ENCODE data around the gene CLEC19A. TPM values are rescaled to one million over a fixed set of nuclear protein-coding genes. Genes with fewer than 3 reads are reported as not detected.
"Not testable (repeated sequence)": the region's sequence is repeated elsewhere in the genome, so short reads cannot be mapped to it uniquely, and the experiment has no call there.

The CLEC19A gene
- total RNA-seq, 4 donors from 2014 or later, result not detected

DNA sequence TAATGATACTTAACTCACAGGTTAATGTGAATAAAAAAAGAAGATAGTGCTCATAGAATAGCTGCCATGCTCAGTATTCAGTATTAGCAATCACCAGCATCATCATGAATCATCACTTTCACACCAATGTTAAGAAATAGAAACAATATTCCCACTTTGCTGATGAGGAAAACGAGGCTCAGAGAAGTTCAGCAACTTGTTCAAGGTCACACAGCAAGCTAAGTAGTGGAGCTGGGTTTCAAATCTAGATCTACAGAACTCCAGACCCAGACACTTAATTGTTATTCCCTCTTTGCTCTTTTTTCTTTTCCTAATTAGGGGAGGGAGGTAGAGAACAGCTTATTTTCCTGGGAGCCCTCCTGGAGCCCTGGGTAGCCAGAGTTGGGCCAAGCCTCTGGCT lies 22.9 kb downstream of the CLEC19A start:
- H3K36me3 ChIP-seq, result no peaks in the 10 kb centered on the region
- no peaks in the 10 kb centered on the region for H3K9me3 ChIP-seq
- TF ChIP-seq, protein P1, sequence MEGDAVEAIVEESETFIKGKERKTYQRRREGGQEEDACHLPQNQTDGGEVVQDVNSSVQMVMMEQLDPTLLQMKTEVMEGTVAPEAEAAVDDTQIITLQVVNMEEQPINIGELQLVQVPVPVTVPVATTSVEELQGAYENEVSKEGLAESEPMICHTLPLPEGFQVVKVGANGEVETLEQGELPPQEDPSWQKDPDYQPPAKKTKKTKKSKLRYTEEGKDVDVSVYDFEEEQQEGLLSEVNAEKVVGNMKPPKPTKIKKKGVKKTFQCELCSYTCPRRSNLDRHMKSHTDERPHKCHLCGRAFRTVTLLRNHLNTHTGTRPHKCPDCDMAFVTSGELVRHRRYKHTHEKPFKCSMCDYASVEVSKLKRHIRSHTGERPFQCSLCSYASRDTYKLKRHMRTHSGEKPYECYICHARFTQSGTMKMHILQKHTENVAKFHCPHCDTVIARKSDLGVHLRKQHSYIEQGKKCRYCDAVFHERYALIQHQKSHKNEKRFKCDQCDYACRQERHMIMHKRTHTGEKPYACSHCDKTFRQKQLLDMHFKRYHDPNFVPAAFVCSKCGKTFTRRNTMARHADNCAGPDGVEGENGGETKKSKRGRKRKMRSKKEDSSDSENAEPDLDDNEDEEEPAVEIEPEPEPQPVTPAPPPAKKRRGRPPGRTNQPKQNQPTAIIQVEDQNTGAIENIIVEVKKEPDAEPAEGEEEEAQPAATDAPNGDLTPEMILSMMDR (IDR thresholded peaks at IDR 0.05), result no peak
- TF ChIP-seq EP300 (IDR thresholded peaks at IDR 0.05) (no peak), POLR2AphosphoS5 (IDR thresholded peaks at IDR 0.05) (no peak), POLR2A (IDR thresholded peaks at IDR 0.05) (no peak)
- DNase-seq (ENCODE audit: low spot score in 2 of 2), result no peak
- WGBS, result 65% methylated on average over 1 of the region's 1 CpG
- peaks cover 8% of the 10 kb centered on the region for H3K27me3 ChIP-seq
- H3K4me1 ChIP-seq, result no peaks in the 10 kb centered on the region
- H3K4me3 ChIP-seq, result no peak overlapping the region
- H3K27ac ChIP-seq, result no peak overlapping the region

DNA sequence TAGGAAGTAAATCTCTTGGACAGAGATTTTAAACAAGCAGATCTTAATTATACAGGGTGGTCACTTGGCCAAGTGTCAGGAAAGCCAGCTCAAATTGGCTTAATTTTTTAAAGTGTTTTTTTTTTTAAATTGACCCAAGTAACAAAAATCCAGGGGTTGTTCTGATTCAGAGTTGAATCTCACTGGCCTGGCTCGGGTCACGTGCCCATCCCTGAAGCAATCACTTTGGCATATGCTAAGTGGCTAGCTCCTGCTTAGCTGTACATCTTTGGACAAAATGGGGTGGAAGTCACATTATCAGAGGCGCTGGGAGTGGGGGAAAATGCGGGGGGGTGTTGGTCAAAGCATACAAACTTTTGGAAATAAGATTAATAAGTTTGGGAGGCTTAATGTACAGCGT lies 23.6 kb downstream of the CLEC19A start:
- Histone ChIP-seq H3K27me3 (peaks cover 8% of the 10 kb centered on the region), H3K27ac (no peak overlapping the region), H3K4me1 (no peaks in the 10 kb centered on the region), H3K36me3 (no peaks in the 10 kb centered on the region), H3K9me3 (no peaks in the 10 kb centered on the region), H3K4me3 (no peak overlapping the region)
- no peak for DNase-seq (ENCODE audit: low spot score in 2 of 2)
- TF ChIP-seq, protein P1 (IDR thresholded peaks at IDR 0.05), result no peak
- TF ChIP-seq POLR2AphosphoS5 (IDR thresholded peaks at IDR 0.05), result no peak
- TF ChIP-seq EP300 (IDR thresholded peaks at IDR 0.05), result no peak
- TF ChIP-seq POLR2A (IDR thresholded peaks at IDR 0.05), result no peak
- WGBS, result 86% methylated on average over 5 of the region's 5 CpGs

DNA sequence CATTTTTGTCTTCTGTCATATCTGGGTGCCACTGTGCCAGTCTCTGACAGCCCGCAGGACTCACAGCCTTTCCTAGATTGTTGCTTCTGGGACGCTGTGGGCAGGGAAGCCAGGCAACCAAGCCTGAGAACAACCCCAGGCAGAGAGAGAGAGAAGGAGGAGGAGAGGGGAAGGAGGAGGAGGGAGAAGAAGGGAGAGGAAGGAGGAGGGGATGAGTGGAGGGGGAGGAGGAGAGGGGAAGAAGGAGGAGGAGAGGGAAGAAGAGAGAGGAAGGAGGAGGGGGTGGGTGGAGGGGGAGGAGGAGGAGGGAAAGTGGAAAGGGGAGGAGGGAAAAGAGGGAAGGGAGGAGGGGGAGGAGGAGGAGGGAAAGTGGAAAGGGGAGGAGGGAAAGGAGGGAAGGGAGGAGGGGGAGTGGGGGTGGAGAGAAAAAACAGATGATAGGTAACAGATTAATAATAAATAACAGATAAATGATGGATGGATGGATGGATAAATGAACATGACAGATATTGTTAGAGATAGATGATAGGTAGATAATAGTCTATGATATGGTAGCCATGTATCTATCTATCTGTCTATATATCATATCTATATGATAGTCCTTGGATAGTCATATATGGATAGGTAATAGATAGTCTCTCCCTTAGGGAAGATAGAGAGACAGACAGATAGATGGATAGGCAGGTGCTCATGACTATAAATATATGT lies 29.3 kb downstream of the CLEC19A start:
- no peak overlapping the region for H3K27ac ChIP-seq
- WGBS, result 67% methylated on average over 2 of the region's 2 CpGs
- no peak overlapping the region for H3K4me3 ChIP-seq
- no peak for TF ChIP-seq POLR2A (IDR thresholded peaks at IDR 0.05)
- TF ChIP-seq, protein P1 (IDR thresholded peaks at IDR 0.05), result no peak
- no peak for TF ChIP-seq POLR2AphosphoS5 (IDR thresholded peaks at IDR 0.05)
- TF ChIP-seq EP300 (IDR thresholded peaks at IDR 0.05), result no peak
- no peak for DNase-seq (ENCODE audit: low spot score in 2 of 2)
- peaks cover 3% of the 10 kb centered on the region for H3K4me1 ChIP-seq
- H3K9me3 ChIP-seq, result no peaks in the 10 kb centered on the region
- no peaks in the 10 kb centered on the region for H3K36me3 ChIP-seq
- H3K27me3 ChIP-seq, result no peaks in the 10 kb centered on the region

DNA sequence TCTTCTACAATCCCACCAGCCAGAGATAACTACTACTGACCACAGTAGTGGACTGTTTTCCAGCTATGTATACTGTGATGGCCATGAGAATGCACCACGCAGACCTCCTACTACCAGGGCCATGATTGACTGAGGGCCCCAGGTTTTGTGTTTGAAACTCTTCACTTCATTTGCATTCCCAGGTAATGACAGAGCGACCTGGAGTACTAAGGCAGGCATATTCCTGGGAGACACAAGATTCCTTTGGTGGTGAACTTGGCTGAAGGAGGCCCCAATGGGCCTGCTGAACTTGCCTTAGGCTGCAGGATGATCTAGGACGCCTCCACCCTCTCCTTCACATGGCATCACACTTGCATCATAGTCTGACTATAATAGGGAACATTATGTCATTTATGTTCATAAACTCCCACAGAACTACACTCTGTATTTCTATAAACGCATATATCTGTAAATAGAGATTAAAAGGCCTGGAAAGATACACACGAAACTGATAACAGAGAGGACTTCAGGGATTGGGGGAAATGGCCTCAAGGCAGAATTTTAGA lies 30.4 kb downstream of the CLEC19A start:
- Histone ChIP-seq H3K27ac (no peak overlapping the region), H3K4me1 (peaks cover 3% of the 10 kb centered on the region), H3K4me3 (no peak overlapping the region), H3K27me3 (no peaks in the 10 kb centered on the region), H3K36me3 (no peaks in the 10 kb centered on the region), H3K9me3 (no peaks in the 10 kb centered on the region)
- TF ChIP-seq EP300 (IDR thresholded peaks at IDR 0.05) (no peak), POLR2AphosphoS5 (IDR thresholded peaks at IDR 0.05) (no peak), POLR2A (IDR thresholded peaks at IDR 0.05) (no peak)
- TF ChIP-seq, protein P1 (IDR thresholded peaks at IDR 0.05), result no peak
- 60% methylated on average over 5 of the region's 5 CpGs for WGBS
- no peak for DNase-seq (ENCODE audit: low spot score in 2 of 2)

DNA sequence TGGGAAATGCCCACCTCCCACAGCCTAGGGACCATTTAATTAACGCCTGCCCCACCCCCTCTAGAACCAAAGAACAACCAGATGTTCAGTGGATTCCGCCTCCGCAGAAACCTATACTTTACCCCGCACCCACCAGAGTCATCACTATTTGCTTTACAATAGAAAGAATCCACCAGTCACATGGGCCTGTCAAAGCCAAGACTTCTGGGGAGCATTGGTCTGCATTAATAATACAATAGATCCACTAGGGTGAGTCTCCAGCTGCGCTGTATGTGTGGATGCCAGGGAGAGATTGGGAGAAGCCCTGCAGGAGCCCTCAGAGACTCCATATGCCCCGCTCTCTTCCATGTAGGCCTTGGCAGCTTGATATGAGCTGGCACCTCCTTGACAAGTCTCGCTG lies 31.3 kb downstream of the CLEC19A start:
- Histone ChIP-seq H3K4me3 (no peak overlapping the region), H3K4me1 (peaks cover 3% of the 10 kb centered on the region), H3K9me3 (no peaks in the 10 kb centered on the region), H3K36me3 (no peaks in the 10 kb centered on the region), H3K27me3 (no peaks in the 10 kb centered on the region), H3K27ac (no peak overlapping the region)
- WGBS, result 45% methylated on average over 4 of the region's 7 CpGs
- TF ChIP-seq POLR2AphosphoS5 (IDR thresholded peaks at IDR 0.05) (no peak), EP300 (IDR thresholded peaks at IDR 0.05) (no peak), POLR2A (IDR thresholded peaks at IDR 0.05) (no peak)
- TF ChIP-seq, protein P1 (IDR thresholded peaks at IDR 0.05), result no peak
- DNase-seq (ENCODE audit: low spot score in 2 of 2), result no peak

DNA sequence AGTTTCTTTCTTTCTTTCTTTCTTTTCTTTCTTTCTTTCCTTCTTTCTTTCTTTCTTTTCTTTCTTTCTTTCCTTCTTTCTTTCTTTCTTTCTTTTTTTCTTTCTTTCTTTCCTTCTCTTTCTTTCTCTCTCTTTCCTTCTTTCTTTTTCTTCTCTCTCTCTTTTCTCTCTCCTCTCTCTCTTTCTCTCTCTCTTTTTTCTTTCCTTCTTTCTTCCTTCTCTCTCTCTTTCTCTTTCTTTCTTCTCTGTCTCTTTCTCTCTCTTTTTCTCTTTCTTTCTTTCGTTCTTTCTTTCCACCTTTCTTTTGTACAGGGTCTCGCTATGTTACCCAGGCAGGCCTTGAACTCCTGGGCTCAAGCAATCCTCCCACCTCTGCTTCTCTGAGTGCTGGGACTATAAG lies 35.7 kb downstream of the CLEC19A start:
- H3K27me3 ChIP-seq; H3K36me3 ChIP-seq; H3K4me3 ChIP-seq; DNase-seq (ENCODE audit: low spot score in 2 of 2); H3K4me1 ChIP-seq; H3K9me3 ChIP-seq; H3K27ac ChIP-seq: not testable (repeated sequence)
- 88% methylated on average over 2 of the region's 2 CpGs for WGBS
